Natural killer cell (primary cell): Measurements from ENCODE around the gene DNAJC5. TPM values are rescaled to one million over a fixed set of nuclear protein-coding genes. Genes with fewer than 3 reads are reported as not detected.

ENCODE experiments used
- ATAC-seq, 3 donors: fragments of 150-1000 bp in 2 of 3; fragments of 200-7000 bp in 1 of 3; cut with Tn5 transposase; 1 replicate in 1 of 3; 2 replicates in 2 of 3; pipeline ENCODE4 v1.10.0; 2021; ENCODE audit warnings: mild to moderate bottlenecking in 2 of 3, moderate library complexity in 2 of 3
- DNase-seq, 2 donors: peaks; one replicate each; pipeline versions ENCODE4 v3.0.0 to v3.0.0-alpha.2; 2013 to 2021; ENCODE audit warnings: mixed read lengths in 1 of 2
- H3K27ac ChIP-seq: one replicate; pipeline ENCODE4 v1.5.1; 2013; ENCODE audit warnings: mild to moderate bottlenecking, low read length
- H3K27me3 ChIP-seq: one replicate; pipeline ENCODE4 v1.6.1; 2013; ENCODE audit warnings: low read length; ENCODE audit not compliant: control insufficient read depth, insufficient read depth
- H3K36me3 ChIP-seq: one replicate; pipeline ENCODE4 v1.6.1; 2013; ENCODE audit warnings: low read length; ENCODE audit not compliant: control insufficient read depth, insufficient read depth
- H3K4me1 ChIP-seq: one replicate; pipeline ENCODE4 v1.6.1; 2013; ENCODE audit warnings: low read length; ENCODE audit not compliant: control insufficient read depth, insufficient read depth
- H3K4me3 ChIP-seq: one replicate; pipeline ENCODE4 v1.5.1; 2013; ENCODE audit warnings: low read length
- H3K9me3 ChIP-seq: one replicate; pipeline ENCODE4 v1.6.1; 2013; ENCODE audit warnings: low read length; ENCODE audit not compliant: control insufficient read depth, insufficient read depth
- H3K27ac Mint-ChIP-seq, 2 donors: one replicate each; pipeline ENCODE4 v1.8.0; 2022; ENCODE audit warnings: mild to moderate bottlenecking in 2 of 2, mixed read lengths in 2 of 2, moderate library complexity in 1 of 2
- H3K27me3 Mint-ChIP-seq, 2 donors: one replicate each; pipeline ENCODE4 v1.8.0; 2022; ENCODE audit warnings: low read depth in 2 of 2, mixed read lengths in 2 of 2
- H3K36me3 Mint-ChIP-seq: one replicate; pipeline ENCODE4 v1.8.0; 2022; ENCODE audit warnings: mixed read lengths
- H3K4me1 Mint-ChIP-seq, 2 donors: one replicate each; pipeline ENCODE4 v1.8.0; 2022; ENCODE audit warnings: mixed read lengths in 2 of 2
- H3K4me3 Mint-ChIP-seq: one replicate; pipeline ENCODE4 v1.8.0; 2022; ENCODE audit warnings: mild to moderate bottlenecking, moderate library complexity, mixed read lengths
- H3K9me3 Mint-ChIP-seq, 2 donors: one replicate each; pipeline ENCODE4 v1.8.0; 2022; ENCODE audit warnings: mixed read lengths in 2 of 2
- WGBS: methylation state at CpG from one replicate; pipeline ENCODE4 v1.1.7; 2013; ENCODE audit warnings: missing lambda C conversion rate; ENCODE audit not compliant: insufficient coverage; 5-methylcytosine and 5-hydroxymethylcytosine counted together
- intact Hi-C: fragments of 100-400 bp; cut with micrococcal nuclease; formaldehyde crosslinking; loops from one replicate; pipeline ENCODE4 v1.14.2; 2022
- total RNA-seq, 4 donors: library from RNA; stranded (reverse); fragments of 120-200 nt in 1 of 4; gene quantifications; one replicate each; pipeline versions ENCODE4 v1.2.3 to v1.2.4, GENCODE V29; 2013 to 2022
- TF ChIP-seq, protein P1 (sequence below): fragments of 200-600 bp; IDR thresholded peaks from one replicate; pipeline ENCODE4 v1.8.0; 2022; ENCODE audit warnings: antibody characterized with exemption

DNAJC5 gene
- total RNA-seq, 3 donors from 2014 or later (not counting 1 experiment from before 2014, with no cell fraction given), result 27.5 to 45.1 (median 42.8) TPM

DNA sequence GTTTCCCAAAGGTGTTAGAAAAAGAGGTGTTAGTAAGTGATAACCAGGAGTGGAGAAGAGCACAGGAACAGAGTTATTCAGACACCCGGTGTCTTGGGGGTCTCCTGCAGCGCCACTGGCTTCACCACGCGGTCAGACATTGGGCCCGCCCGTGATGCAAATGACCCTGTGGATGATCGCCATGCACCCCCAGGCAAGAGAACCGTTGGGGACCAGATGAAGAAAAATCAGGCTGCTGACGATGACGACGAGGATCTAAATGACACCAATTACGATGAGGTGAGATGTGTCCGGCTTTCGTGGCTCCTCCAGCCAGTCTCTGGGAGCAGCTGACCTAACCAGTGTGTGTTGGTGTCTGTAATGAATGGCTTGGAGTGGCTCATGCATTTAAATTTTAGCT is 88.0 kb downstream of the DNAJC5 start:
- intact Hi-C loops, result no loop called here
- H3K27ac Mint-ChIP-seq, result peak overlapping the region; percentile 41 to 95
- peak overlapping the region; percentile 65 for H3K4me3 Mint-ChIP-seq
- TF ChIP-seq, protein P1, sequence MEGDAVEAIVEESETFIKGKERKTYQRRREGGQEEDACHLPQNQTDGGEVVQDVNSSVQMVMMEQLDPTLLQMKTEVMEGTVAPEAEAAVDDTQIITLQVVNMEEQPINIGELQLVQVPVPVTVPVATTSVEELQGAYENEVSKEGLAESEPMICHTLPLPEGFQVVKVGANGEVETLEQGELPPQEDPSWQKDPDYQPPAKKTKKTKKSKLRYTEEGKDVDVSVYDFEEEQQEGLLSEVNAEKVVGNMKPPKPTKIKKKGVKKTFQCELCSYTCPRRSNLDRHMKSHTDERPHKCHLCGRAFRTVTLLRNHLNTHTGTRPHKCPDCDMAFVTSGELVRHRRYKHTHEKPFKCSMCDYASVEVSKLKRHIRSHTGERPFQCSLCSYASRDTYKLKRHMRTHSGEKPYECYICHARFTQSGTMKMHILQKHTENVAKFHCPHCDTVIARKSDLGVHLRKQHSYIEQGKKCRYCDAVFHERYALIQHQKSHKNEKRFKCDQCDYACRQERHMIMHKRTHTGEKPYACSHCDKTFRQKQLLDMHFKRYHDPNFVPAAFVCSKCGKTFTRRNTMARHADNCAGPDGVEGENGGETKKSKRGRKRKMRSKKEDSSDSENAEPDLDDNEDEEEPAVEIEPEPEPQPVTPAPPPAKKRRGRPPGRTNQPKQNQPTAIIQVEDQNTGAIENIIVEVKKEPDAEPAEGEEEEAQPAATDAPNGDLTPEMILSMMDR, result no peak
- peaks cover 44 to 49% of the 10 kb centered on the region in 2 donors for H3K4me1 Mint-ChIP-seq
- H3K4me3 ChIP-seq, result no peak overlapping the region
- ATAC-seq (no peak), DNase-seq (no peak)
- peaks cover 40% of the 10 kb centered on the region for H3K4me1 ChIP-seq
- no peaks in the 10 kb centered on the region for H3K9me3 Mint-ChIP-seq
- no peak overlapping the region for H3K27ac ChIP-seq
- peaks cover 32% of the 10 kb centered on the region for H3K36me3 ChIP-seq
- 96% methylated on average over 14 of the region's 14 CpGs for WGBS
- H3K9me3 ChIP-seq, result no peaks in the 10 kb centered on the region
- H3K36me3 Mint-ChIP-seq, result peaks cover 14% of the 10 kb centered on the region
- H3K27me3 Mint-ChIP-seq, result no peaks in the 10 kb centered on the region
- H3K27me3 ChIP-seq, result no peaks in the 10 kb centered on the region

Other genes starting within 250 kb of the DNAJC5 start
- 10 to 100 TPM in 1 of 3 donors, 1 to 10 TPM in 2; 6.7 to 12.9 (median 8.3) TPM for gene STMN3, start 241.7 kb upstream of the DNAJC5 start, total RNA-seq
- 10 to 100 TPM; 36.3 to 52.0 (median 40.4) TPM for gene RTEL1, start 236.8 kb upstream of the DNAJC5 start, total RNA-seq
- not detected for gene TNFRSF6B, start 198.5 kb upstream of the DNAJC5 start, total RNA-seq
- 10 to 100 TPM; 43.9 to 55.8 (median 50.6) TPM for gene ARFRP1, start 187.2 kb upstream of the DNAJC5 start, total RNA-seq
- gene ZGPAT, start 187.1 kb upstream of the DNAJC5 start, total RNA-seq, result 10 to 100 TPM; 39.3 to 47.7 (median 46.1) TPM
- gene LIME1, start 158.5 kb upstream of the DNAJC5 start, total RNA-seq, result 10 to 100 TPM; 86.5 to 94.4 (median 91.7) TPM
- 100 to 1,000 TPM in 1 of 3 donors, 10 to 100 TPM in 2; 90.4 to 100 (median 95.5) TPM for gene SLC2A4RG, start 155.3 kb upstream of the DNAJC5 start, total RNA-seq
- gene ZBTB46, start 63.9 kb upstream of the DNAJC5 start, total RNA-seq, result 1 to 10 TPM; 1.1 TPM
- not detected for gene ABHD16B, start 33.6 kb upstream of the DNAJC5 start, total RNA-seq
- gene TPD52L2, start 29.9 kb upstream of the DNAJC5 start, total RNA-seq, result 10 to 100 TPM; 36.8 to 47.2 (median 45.1) TPM
- 10 to 100 TPM; 49.9 to 58.1 (median 49.9) TPM for gene UCKL1, start 61.3 kb downstream of the DNAJC5 start, total RNA-seq
- 10 to 100 TPM; 11.5 to 16.8 (median 13.8) TPM for gene ZNF512B, start 74.8 kb downstream of the DNAJC5 start, total RNA-seq
- 10 to 100 TPM; 15.2 to 22.3 (median 17.6) TPM for gene SAMD10, start 84.5 kb downstream of the DNAJC5 start, total RNA-seq
- gene PRPF6, start 86.0 kb downstream of the DNAJC5 start, total RNA-seq, result 10 to 100 TPM; 52.7 to 63.0 (median 55.0) TPM
- gene C20orf204, start 141.1 kb downstream of the DNAJC5 start, total RNA-seq, result 1 to 10 TPM; 4.3 to 5.5 (median 5.3) TPM
- gene SOX18, start 154.5 kb downstream of the DNAJC5 start, total RNA-seq, result not detected
- 10 to 100 TPM; 25.0 to 28.7 (median 28.5) TPM for gene TCEA2, start 168.1 kb downstream of the DNAJC5 start, total RNA-seq
- gene RGS19, start 184.4 kb downstream of the DNAJC5 start, total RNA-seq, result 10 to 100 TPM; 61.9 to 76.4 (median 68.2) TPM
- gene OPRL1, start 185.0 kb downstream of the DNAJC5 start, total RNA-seq, result 1 to 10 TPM; 1.2 to 2.2 (median 1.4) TPM
- not detected for gene LKAAEAR1, start 189.3 kb downstream of the DNAJC5 start, total RNA-seq
- not detected for gene NPBWR2, start 212.4 kb downstream of the DNAJC5 start, total RNA-seq